HepG2 (cell line): Measurements from ENCODE around the gene EPB41L3. TPM values are rescaled to one million over a fixed set of nuclear protein-coding genes. Genes with fewer than 3 reads are reported as not detected.

Experiments
- ATAC-seq: fragments of 200-7000 bp; cut with Tn5 transposase; 3 replicates; pipeline ENCODE4 v1.9.1; 2020; ENCODE audit warnings: mild to moderate bottlenecking, moderate library complexity
- BruUV-seq: library from RNA; stranded (reverse); fragments of 400-500 nt; replicated peaks from 2 replicates; lab custom pipeline; 2021; lab: Mats Ljungman, UMichigan
- CTCF ChIA-PET: fragments of 300-600 bp; formaldehyde crosslinking; extraction: SDS; loops from one replicate; lab custom pipeline; 2021; ENCODE audit warnings: low total read pairs, inconsistent platforms, low intra/inter-chr PET ratio; lab: Yijun Ruan, JAX
- POLR2A ChIA-PET: fragments of 350-600 bp; sonication (Branson Sonifier 250); formaldehyde crosslinking; loops from one replicate; lab custom pipeline; 2020; ENCODE audit warnings: antibody characterized with exemption, inconsistent platforms; lab: Yijun Ruan, JAX
- DNase-seq: peaks from one replicate; pipeline ENCODE4 v3.0.0-alpha.2; 2015; ENCODE audit warnings: low spot score
- FAIRE-seq: peaks from 3 replicates; lab custom pipeline; 2011; peaks lifted over from hg19 to GRCh38; lab: Jason Lieb, UNC
- H2AFZ ChIP-seq: one replicate; pipeline ENCODE4 v1.6.1; 2011; ENCODE audit warnings: low read length, inconsistent platforms
- H3K27ac ChIP-seq: fragments of 300-600 bp; 3 replicates; pipeline ENCODE4 v1.8.0; 2011; ENCODE audit warnings: mixed run types, mild to moderate bottlenecking, mixed read lengths, low read length, inconsistent platforms; ENCODE audit not compliant: insufficient read depth; ENCODE audit errors: extremely low read length
- H3K27me3 ChIP-seq, 2 experiments: fragments of 200-600 bp in 1 of 2; 2 replicates in 1 of 2; 3 replicates in 1 of 2; pipeline versions ENCODE4 v1.6.0 to v1.8.0; 2011; ENCODE audit warnings: low read length in 2 of 2, mild to moderate bottlenecking in 2 of 2, moderate library complexity in 2 of 2, inconsistent platforms in 1 of 2; ENCODE audit not compliant: insufficient read depth in 2 of 2, control insufficient read depth in 1 of 2
- H3K36me3 ChIP-seq, 2 experiments: fragments of 200-600 bp in 1 of 2; replicated peaks in 1 of 2; 2 replicates in 1 of 2; 3 replicates in 1 of 2; pipeline versions ENCODE4 v1.5.1 to v1.8.0; 2011; ENCODE audit warnings: low read length in 2 of 2, inconsistent platforms in 1 of 2; ENCODE audit not compliant: insufficient read depth in 2 of 2, control insufficient read depth in 1 of 2
- H3K4me1 ChIP-seq: 2 replicates; pipeline ENCODE4 v1.5.1; 2012; ENCODE audit warnings: low read length, inconsistent platforms; ENCODE audit not compliant: insufficient read depth
- H3K4me2 ChIP-seq: 2 replicates; pipeline ENCODE4 v1.6.0; 2011; ENCODE audit warnings: low read depth, low read length, inconsistent platforms
- H3K4me3 ChIP-seq, 3 experiments: fragments of 200-600 bp in 1 of 3; sonication (generic), shearing (Covaris generic) in 1 of 3; replicated peaks in 1 of 3; 2 replicates each; pipeline ENCODE4 v1.5.1; 2011 to 2016; ENCODE audit warnings: low read length in 3 of 3, inconsistent platforms in 2 of 3, low read depth in 2 of 3, mild to moderate bottlenecking in 2 of 3, control low read depth in 1 of 3, mixed read lengths in 1 of 3; ENCODE audit not compliant: insufficient read depth in 1 of 3
- H3K79me2 ChIP-seq: one replicate; pipeline ENCODE4 v1.6.1; 2011; ENCODE audit warnings: low read length, inconsistent platforms; ENCODE audit not compliant: insufficient read depth
- H3K9ac ChIP-seq: 2 replicates; pipeline ENCODE4 v1.6.0; 2011; ENCODE audit warnings: mild to moderate bottlenecking, low read depth, low read length, inconsistent platforms; ENCODE audit not compliant: insufficient read depth
- H3K9me3 ChIP-seq: 2 replicates; pipeline ENCODE4 v1.5.1; 2012; ENCODE audit warnings: mild to moderate bottlenecking, low read length
- H4K20me1 ChIP-seq: 2 replicates; pipeline ENCODE4 v1.6.0; 2011; ENCODE audit warnings: inconsistent platforms, mild to moderate bottlenecking, low read length, moderate library complexity; ENCODE audit not compliant: insufficient read depth
- AFF4 ChIP-seq: sonication (generic); formaldehyde crosslinking; IDR thresholded peaks from 2 replicates; pipeline ENCODE4 v1.4.0; 2020; ENCODE audit warnings: missing genetic modification reagents
- BHLHE40 ChIP-seq: IDR thresholded peaks from 2 replicates; pipeline ENCODE4 v1.6.1; 2011; ENCODE audit warnings: low read length, improper control_type of control experiment
- HDAC6 ChIP-seq: fragments of 200-600 bp; sonication (generic); IDR thresholded peaks from 2 replicates; pipeline ENCODE4 v1.7.0; 2017; ENCODE audit warnings: mild to moderate bottlenecking, antibody characterized with exemption, low read length, low read depth
- KDM3A ChIP-seq: IDR thresholded peaks from 2 replicates; pipeline ENCODE4 v1.6.1; 2018; ENCODE audit warnings: low read depth, missing compliant biosample characterization
- KLF12 ChIP-seq: sonication (generic); formaldehyde crosslinking; IDR thresholded peaks from 2 replicates; pipeline ENCODE4 v1.4.0; 2020; ENCODE audit warnings: missing genetic modification reagents, borderline replicate concordance
- MEIS2 ChIP-seq: sonication (generic); formaldehyde crosslinking; IDR thresholded peaks from 2 replicates; pipeline ENCODE4 v1.9.0; 2021; ENCODE audit warnings: mild to moderate bottlenecking, missing genetic modification reagents
- ZNF496 ChIP-seq: sonication (generic); formaldehyde crosslinking; IDR thresholded peaks from 2 replicates; pipeline ENCODE4 v1.8.1; 2023; ENCODE audit warnings: mild to moderate bottlenecking, moderate library complexity, missing genetic modification reagents; ENCODE audit not compliant: insufficient replicate concordance
- ZNF644 ChIP-seq: IDR thresholded peaks from 2 replicates; pipeline ENCODE4 v1.6.1; 2016; ENCODE audit warnings: low read depth
- ZNF678 ChIP-seq: sonication (generic); formaldehyde crosslinking; IDR thresholded peaks from 2 replicates; pipeline ENCODE4 v1.4.0; 2020; ENCODE audit warnings: mild to moderate bottlenecking, missing genetic modification reagents
- WGBS: methylation state at CpG from one replicate; pipeline ENCODE4 v1.1.6; 2017; ENCODE audit warnings: low lambda C conversion rate; 5-methylcytosine and 5-hydroxymethylcytosine counted together
- in situ Hi-C: cut with HindIII; loops from 2 replicates; pipeline ENCODE4 v1.10.0; 2017; ENCODE audit warnings: low pct_unique_long_range_greater_than_20kb; ENCODE audit not compliant: extremely low pct_ligation_motif_present
- intact Hi-C: fragments of 100-400 bp; cut with micrococcal nuclease; formaldehyde crosslinking; loops from one replicate; pipeline ENCODE4 v1.10.0; 2022; ENCODE audit not compliant: unreplicated experiment
- polyA plus RNA-seq, 8 experiments: library from polyadenylated mRNA; depleted of rRNA in 3 of 8; stranded (reverse) in 7 of 8; unstranded in 1 of 8; fragments of >200 nt; fragmentation: Illumina TruSeq in 4 of 8; extraction: Trizol in 4 of 8; gene quantifications; 2 replicates each; pipeline versions ENCODE4 v1.2.1 to v1.2.3, GENCODE V29; 2011 to 2016; ENCODE audit warnings: low read depth in 4 of 8, missing spikeins in 1 of 8, mixed read lengths in 1 of 8; ENCODE audit not compliant: insufficient read depth in 1 of 8
- total RNA-seq, 5 experiments: library from RNA; depleted of rRNA; stranded (reverse); fragments of >200 nt; fragmentation: Illumina TruSeq; extraction: Trizol; gene quantifications; 2 replicates each; pipeline ENCODE4 v1.2.3, GENCODE V29; 2016; ENCODE audit warnings: low read depth in 1 of 5

The EPB41L3 gene
- total and polyA plus RNA-seq, 2 of the 13 experiments (the other 11 are each of a cell fraction or from before 2014, with no cell fraction given): not detected

- Histone ChIP-seq H3K9ac (no peak overlapping the region), H3K27ac (no peak overlapping the region), H2AFZ (no peak overlapping the region), H4K20me1 (no peaks in the 10 kb centered on the region), H3K36me3 (no peaks in the 10 kb centered on the region)
- in situ Hi-C loops (no loop called here), intact Hi-C loops (no loop called here)
- WGBS: 55% methylated on average over 18 of the region's 18 CpGs
- ATAC-seq: no peak
- POLR2A ChIA-PET: no interaction called here
- TF ChIP-seq ZNF496 (CRISPR knock-in tag) (no peak), KLF12 (no peak), MEIS2 (no peak), ZNF678 (no peak), KDM3A (CRISPR knock-in tag) (no peak), HDAC6 (no peak), BHLHE40 (no peak), ZNF644 (no peak), AFF4 (CRISPR knock-in tag) (no peak)
- TF ChIP-seq, all 625 proteins: peak for 0
- Histone ChIP-seq H3K4me3 (no peak overlapping the region), H3K4me1 (no peaks in the 10 kb centered on the region), H3K79me2 (no peaks in the 10 kb centered on the region), H3K27me3 (peaks cover 0 to 21% of the 10 kb centered on the region in 2 experiments; a peak in 3 of 5 replicates), H3K9me3 (no peaks in the 10 kb centered on the region), H3K4me2 (no peak overlapping the region)
- DNase-seq: no peak
- BruUV-seq: no TSS peak
- no peak for FAIRE-seq
- CTCF ChIA-PET: no interaction called here
Measured at GRCh38 chr18:5397102-5397501, 146.7 kb downstream of the EPB41L3 start.
